Myocyte (in vitro differentiated cells): Measurements from ENCODE around the gene TIMP1. TPM values are rescaled to one million over a fixed set of nuclear protein-coding genes. Genes with fewer than 3 reads are reported as not detected.
"Not testable (repeated sequence)": the region's sequence is repeated elsewhere in the genome, so short reads cannot be mapped to it uniquely, and the experiment has no call there.

Experiments used
- DNase-seq: peaks from one replicate; pipeline ENCODE4 v3.0.0-alpha.2; 2012; ENCODE audit warnings: low read depth
- total RNA-seq: library from RNA; depleted of rRNA; stranded (reverse); fragments of >200 nt; gene quantifications from 2 replicates; pipeline ENCODE4 v1.2.3, GENCODE V29; 2014

The TIMP1 gene
- total RNA-seq, 1 donor from 2014 or later = 222 TPM

DNA sequence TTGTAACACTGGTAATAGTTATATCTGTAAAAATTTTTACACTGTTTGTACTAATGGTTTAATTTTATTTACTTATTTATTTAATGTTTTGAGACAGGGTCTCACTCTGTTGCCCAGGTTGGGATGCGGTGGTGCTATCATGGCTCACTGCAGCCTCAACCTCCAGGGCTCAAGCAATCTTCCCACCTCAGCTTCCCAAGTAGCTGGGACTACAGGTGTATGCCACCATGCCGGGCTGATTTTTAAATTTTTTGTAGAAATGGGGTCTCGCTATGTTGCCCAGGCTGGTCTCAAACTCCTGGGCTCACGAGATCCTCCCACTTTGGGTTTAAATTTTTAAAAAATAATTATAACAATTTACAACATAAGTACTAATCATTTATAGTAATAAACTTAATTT is 20.9 kb downstream of the TIMP1 start:
- DNase-seq = not testable (repeated sequence)

DNA sequence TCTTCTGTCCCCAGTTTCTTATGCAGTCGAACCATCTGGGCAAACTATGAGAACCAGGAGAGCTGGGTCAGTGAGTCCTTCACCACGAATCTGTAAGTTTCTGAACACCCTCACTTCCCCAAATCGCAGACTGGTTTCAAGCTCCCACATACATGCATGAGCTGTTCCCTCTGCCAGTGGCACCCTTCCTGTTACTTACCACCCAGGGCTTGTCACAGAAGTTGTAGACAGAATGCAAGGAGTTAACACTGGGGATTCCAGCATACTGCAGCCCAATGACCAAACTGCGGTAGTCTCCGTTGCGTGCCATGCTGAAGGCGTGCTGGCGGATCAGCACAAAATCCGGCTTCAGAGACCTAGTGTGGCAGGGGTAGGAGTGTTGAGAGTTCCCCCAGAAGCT is 22.8 kb downstream of the TIMP1 start:
- no peak for DNase-seq

DNA sequence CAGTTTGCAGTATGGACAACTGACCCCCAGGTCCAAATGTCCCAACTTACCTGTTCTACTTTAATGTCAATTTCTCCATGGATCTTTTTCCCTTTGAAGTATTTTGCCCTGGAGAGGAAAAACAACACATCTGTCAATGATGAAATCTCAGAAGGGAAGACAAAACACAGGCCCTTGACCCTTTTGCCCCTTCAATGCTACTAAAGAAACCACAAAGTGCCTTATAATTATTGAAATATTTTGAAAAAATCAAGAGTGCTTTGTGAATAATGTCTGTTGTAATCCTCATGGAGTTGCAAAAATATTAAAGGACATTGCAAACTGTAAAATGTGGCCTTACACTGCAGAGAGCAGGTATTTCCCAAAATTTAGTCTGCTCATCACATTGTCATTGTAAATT is 24.9 kb downstream of the TIMP1 start:
- no peak for DNase-seq

DNA sequence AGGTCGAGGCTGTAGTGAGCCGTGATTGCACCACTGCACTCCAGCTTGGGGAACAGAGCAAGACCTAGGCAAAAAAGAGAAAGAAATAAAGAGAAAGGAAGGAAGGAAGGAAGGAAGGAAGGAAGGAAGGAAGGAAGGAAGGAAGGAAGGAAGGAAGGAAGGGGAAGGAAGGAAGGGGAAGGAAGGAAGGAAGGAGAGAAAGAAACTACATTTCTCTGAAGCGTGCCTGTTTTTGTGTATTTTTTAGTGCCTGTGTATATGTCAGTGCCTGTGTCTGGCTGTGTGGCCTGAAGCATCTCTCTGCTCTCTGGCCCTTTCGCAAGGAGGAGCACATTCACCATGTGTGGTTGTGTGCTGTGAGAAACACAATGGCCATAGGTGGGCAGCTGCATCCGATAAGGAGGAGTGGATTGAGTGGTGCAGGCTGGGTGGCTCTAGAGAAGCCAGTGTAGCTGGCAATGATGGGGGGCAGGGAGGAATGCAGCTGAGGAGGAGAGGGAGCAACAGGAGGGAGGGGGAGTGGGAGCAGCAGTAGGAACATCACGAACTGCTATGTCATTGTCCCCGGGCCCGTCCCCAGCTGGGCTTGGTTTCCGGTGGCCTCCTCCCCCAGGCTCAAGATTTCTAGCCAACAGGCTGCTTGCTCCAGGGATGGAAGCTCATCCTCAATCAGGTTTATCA is 26.0 kb downstream of the TIMP1 start:
- DNase-seq = no peak

DNA sequence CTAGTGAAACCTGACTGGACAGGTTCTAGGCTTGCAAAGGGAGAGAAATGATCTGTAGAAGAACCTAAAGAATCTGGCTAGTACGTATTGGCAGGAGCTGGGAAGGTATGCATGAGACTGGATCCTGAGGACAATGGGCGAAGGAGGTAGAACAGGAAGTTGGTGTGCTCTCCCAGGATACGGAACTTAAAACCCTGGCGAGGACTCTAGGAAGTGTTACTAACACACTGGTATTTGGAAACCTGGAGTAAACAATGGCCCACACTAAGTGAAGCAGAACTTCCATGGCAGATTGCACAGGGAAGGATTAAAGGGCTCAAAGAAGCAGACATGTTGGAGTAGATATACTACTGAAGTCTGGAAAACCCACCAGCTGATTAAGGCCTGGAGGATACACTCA is 28.3 kb downstream of the TIMP1 start:
- no peak for DNase-seq

DNA sequence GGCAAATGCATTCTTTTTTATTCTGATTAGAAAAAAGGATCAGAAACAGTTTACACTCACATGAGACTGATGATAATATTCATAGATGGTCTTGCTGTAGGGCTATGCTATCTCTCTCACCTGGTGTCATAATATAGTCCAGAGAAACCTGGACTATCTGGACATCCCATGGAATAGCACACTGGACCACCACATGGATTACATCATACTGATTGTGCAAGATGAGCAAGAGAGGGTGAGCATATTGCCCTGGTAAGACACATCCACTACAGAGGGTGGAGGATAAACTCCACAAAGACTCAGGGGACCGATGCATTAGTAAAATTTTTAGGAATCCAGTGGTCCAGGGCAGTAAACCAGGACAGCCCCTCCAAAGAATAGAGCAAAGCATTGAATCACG is 29.3 kb downstream of the TIMP1 start:
- DNase-seq = no peak

DNA sequence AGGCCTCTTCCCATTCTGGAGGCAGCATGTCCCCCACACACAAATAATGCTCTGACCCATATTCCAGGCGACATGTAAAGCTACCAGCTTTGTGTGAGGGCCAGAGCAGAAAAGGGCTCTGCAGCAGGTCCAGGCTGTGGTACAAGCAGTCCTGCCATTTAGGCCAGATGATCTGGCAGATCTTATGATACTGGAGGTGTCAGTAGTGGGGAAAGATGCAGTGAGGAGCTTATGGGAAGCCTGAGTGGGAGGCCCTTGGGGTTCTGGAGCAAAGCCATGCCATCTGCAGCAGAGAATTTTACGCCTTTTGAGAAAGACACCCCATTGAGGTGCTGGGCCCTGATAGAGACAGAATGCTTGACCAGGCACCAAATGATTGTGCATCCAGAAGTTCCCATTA is 29.7 kb downstream of the TIMP1 start:
- no peak for DNase-seq

DNA sequence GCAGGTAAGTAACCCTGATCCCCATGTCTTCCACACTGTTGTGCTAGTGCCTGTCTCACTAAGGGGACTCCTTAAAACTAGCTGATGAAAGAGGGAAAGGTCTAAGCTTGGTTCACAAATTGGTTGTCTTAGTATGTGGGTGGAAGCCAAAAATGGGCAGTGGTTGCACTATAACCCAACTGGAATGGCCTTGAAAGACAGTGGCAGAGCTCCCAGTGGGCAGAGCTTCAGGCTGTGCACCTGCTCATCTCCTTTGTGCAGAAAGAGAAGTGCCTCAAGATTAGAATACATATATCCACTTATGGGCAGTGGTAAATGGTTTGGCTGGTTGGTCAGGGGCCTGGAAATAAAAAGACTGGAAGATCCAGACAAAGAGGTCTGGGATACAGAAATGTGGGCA is 30.2 kb downstream of the TIMP1 start:
- no peak for DNase-seq

DNA sequence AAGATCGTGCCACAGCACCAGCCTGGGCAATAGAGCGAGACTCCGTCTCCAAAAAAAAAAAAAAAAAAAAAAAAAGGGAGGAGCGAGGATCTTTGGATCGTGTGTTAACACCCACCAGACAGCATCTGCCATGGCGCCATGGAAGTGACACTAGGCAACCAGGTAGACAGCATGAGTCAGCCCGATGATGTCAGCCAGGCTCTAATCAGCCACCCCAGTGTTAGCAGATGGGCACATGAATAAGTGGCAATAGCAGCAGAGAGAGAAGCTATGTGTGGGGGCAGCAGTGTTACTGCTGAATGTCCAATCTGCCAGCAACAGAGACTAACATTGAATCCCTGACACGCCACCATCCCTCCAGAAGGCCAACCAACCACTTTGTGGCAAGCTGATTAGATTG is 30.8 kb downstream of the TIMP1 start:
- no peak for DNase-seq

DNA sequence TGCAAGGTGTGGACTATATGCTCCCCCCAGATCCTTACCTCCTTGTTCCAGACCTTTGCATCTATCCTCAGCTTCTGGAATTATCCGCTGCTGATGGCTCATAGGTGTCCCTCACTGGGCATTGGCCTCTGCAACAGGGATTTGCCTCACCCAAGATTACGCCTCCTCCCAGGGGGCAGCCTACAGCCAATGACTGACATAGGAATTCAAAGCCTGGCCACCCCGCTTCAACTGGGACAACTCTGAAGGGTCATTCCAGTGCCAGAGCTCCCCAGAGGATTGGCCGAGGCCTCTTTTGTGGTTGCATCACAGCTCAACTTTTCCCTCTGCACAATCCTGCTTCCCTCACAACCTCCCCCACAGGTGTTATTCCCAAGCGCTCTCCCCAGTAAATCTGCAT is 32.4 kb downstream of the TIMP1 start:
- DNase-seq = no peak

DNA sequence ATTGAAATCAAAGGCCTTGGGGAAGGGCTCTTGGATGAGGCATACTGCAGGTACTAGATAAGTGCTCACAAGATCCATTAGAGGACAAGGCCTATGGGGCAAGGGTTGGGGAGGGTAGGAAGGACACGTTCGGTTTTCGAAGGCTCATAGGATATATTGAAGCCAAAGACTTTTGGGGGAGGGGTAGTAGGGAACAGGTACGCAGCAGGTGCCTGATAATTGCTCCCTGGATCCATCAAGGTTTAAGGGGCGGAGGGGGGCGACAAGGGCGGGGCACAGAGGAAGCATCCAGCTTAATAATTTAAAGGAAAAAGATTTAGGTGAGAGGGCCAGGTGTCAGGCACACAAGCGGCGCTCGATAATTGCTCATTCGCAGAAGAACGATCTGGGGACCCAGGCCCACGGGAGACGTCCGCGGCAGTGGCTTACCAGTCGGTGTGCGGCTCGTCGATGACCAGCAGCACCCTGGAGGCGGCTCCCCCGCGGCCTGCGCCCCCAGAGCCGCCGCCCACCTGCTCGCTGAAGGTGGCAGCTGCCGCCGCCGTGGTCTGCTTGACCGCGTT is 36.8 kb downstream of the TIMP1 start:
- no peak for DNase-seq

DNA sequence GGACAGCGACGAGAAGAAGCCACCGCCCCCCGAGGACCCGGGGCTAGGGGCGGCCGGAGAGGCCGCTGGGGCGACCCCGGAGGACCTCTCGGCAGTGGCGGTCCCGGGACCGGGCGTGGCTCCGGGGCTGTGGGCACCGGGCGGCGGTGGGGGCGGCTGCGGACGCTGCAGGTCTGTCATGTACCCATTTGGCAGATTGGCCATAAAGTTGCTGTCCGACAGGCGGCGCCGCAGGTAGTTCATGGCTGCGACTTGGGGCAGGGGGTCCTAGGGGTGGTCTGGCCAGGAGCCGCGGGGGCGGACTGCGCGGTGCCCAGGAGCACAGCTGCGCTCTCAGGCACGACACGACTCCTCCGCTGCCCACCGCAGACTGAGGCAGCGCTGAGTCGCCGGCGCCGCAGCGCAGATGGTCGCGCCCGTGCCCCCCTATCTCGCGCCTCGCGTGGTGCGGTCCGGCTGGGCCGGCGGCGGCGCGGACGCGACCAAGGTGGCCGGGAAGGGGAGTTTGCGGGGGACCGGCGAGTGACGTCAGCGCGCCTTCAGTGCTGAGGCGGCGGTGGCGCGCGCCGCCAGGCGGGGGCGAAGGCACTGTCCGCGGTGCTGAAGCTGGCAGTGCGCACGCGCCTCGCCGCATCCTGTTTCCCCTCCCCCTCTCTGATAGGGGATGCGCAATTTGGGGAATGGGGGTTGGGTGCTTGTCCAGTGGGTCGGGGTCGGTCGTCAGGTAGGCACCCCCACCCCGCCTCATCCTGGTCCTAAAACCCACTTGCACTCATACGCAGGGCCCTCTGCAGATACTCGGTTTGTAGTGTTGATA is 37.5 kb downstream of the TIMP1 start, which contains the start of gene SYN1:
Gene SYN1, minus strand, starts transcription at position 372 of the 817 bp plus-strand sequence. Its CDS starts 129 bp downstream, at position 243.
- DNase-seq = peak; percentile 67

DNA sequence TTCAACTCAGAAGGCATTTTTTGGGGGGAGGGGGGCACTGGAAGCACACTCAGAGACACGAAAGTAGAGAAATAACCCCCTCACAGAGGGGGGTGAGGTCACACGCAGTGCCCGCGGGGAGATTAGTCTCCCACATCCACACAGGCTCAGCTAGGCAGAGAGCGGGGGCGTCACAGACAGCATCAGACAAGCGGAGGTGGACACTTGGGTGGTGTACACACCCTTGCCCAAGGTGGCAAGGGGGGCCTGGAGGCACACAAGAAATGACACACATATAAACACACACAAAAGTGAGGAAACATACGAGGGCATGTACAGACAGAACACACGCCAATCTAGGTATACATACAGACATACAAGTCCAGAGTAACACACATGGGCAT is 38.1 kb downstream of the TIMP1 start:
- no peak for DNase-seq

DNA sequence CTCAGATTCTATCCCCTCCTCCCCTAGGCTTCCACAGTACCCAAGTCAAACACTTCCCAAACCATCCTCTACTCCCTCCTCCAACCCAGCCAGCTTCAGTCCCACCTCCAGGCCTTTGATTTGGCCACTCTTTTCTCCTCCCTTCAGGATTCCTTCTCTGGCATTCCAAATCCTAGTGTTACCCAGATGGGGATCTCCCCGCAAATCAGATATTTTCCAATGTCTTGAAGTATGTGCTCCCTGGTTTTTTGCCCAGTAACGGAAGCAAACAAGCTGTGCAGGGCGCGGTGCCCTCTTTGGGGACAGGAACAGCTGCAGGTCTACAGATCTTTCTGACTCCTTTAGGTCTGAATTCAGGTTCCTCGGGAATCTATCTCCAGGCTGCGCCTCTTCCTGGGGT is 39.6 kb downstream of the TIMP1 start:
- no peak for DNase-seq

DNA sequence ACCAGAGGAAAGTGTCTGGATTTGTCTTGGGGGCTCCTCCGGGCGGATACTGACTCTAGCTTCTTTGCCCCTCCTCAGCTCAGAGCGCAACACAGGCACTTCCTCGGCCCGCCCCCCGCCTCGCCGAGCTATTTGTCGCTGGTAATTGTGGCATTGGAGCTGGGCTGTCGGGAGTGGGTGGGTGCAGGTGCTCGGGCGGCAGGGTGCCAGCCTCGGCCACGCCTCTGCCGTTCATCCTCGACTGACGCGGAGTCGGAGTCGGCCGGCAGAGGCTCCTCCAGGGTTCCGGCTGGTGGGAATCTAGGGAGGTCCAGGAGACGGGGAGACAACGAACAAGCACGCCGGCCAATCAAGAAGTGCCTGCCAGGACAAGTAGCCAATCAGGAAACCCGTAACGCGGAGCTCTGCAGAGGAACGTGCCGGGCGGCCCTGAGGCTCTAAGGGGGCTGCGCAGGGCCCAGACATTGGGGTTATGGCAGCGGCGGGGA is 41.3 kb downstream of the TIMP1 start:
- peak; percentile 78 for DNase-seq

DNA sequence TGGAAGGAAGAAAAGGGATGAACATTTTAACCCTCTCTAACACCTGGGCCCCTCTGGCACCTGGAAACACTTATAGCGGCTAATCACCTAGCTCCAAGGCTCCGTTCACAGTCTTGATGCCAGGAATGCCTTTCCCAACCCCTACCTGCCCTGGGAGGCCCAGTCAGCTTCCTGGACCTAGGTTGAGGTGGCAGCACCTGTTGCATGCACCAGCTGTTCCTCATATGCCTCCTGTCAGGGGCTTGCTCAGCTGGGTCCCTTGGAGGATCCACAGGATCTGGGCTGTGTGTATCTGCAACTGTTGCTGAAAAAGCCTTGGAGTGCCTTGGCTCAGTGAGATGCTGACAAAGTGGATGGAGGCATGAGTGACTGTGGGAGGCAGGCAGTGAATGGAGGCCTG is 43.1 kb downstream of the TIMP1 start:
- DNase-seq = no peak

DNA sequence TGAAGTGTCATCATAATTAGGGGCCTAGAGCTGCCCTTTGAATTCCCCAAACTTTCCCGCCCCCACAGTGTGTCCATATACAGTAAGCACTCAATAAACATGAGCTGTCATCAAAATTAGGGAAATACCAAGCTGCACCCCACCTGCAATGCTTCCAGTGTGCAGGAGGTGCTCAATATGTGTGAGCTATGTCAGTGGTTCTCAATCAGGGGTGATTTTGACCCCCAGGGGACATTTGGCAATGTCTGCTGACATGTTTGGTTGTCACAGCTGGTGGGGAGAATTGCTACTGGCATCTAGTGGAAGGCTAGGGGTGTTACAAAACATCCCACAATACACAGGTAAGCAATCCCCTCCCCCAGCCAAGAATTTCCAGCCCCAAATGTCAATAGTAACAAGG is 46.7 kb downstream of the TIMP1 start:
- no peak for DNase-seq

DNA sequence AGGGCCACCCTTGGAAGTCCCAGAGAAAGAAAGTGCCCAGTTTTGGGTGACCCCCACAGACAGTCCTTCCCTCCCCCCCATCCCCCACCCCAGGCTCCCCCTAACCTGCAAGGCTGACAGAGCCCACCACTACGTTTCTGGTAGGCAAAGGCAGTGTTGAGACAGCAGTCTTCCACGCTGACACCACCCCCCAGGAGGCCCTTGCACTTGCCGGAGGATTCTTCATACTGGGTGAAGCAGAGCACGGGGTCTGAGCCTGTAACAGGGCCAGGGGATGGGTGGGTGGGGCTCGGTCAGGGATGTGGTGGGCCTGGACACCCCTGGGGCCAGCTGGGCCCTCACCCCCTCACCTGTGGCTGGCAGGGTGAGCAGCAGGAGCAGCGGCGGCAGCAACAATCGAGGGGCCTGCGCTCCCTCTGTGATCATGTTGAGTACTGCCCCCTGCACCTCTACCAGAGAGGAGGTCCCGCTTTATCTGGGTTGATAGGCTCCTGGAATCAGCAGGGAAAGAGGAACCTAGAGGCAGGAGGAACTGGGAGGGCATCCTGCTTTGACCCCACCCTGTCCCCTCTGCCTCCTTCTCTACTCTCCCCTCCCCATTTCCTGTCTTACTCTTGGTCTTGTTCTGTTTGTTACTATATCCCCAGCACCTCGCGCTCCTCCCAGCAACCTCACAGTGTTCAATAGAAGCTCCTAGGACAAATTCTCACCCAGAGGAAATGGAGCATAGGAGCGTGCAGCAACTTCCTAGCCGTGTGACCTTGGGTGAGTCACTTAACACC is 47.4 kb downstream of the TIMP1 start, which contains the start of gene CFP:
Gene CFP, minus strand, starts transcription at position 512 of the 782 bp plus-strand sequence. Its CDS starts 86 bp downstream, at position 426.
- DNase-seq = no peak

DNA sequence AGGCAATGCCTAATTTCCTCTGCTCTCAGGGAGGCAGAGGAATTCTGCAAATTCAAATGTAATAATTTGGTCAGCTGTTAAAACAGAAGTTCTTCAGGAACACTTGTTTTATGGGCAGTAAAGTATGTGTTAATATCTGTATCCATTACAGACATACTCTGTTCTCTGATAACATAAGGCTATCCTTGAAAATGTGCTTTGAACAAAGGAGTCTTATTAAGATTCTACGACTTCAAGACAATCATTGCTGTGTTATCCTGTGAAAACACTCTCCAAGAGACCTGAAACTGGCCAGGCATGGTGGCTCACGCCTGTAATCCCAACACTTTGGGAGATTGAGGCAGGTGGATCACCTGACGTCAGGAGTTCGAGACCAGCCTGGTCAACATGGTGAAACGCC is 49.4 kb downstream of the TIMP1 start:
- no peak for DNase-seq

DNA sequence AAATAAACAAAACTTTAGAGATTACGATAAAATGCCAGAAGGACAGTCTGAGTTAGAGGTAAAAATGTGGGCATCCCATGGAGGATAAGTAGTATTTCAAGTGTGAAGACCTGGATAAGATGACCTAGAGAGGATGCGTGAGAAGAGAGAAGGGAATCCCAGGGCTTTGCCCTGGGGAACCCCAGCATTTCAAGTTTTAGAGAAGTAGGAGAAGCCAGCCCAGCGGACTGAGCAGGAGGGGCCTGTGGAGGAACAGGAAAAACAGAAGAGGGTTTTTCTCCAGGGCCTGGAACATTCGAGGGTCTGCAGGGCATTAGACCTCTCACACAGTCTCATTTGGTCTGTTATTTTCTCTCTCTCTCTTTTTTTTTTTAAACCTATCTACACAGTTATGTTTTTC is 50.4 kb downstream of the TIMP1 start:
- no peak for DNase-seq
